Left lung (tissue), 10 donors: Measurements from ENCODE around the gene AHSA1. TPM values are rescaled to one million over a fixed set of nuclear protein-coding genes. Genes with fewer than 3 reads are reported as not detected.

Source experiments
- ATAC-seq: fragments of 200-7000 bp; cut with Tn5 transposase; one replicate; pipeline ENCODE4 v1.9.1; 2020; ENCODE audit warnings: moderate library complexity
- DNase-seq, 4 donors: peaks; one replicate each; pipeline ENCODE4 v3.0.0-alpha.2; 2013 to 2020
- H3K27ac ChIP-seq, 2 donors: fragments of 200-600 bp; sonication (generic) in 1 of 2; one replicate each; pipeline versions ENCODE4 v1.5.0 to v1.8.0; 2020 to 2021
- H3K27me3 ChIP-seq, 2 donors: fragments of 200-600 bp; sonication (generic) in 1 of 2; one replicate each; pipeline versions ENCODE4 v1.5.0 to v1.8.0; 2020 to 2021
- H3K36me3 ChIP-seq, 2 donors: fragments of 200-600 bp; sonication (generic) in 1 of 2; one replicate each; pipeline versions ENCODE4 v1.5.0 to v1.8.0; 2020 to 2021
- H3K4me1 ChIP-seq, 2 donors: fragments of 200-600 bp; one replicate each; pipeline ENCODE4 v1.8.0; 2021
- H3K4me3 ChIP-seq, 2 donors: fragments of 200-600 bp; sonication (generic) in 1 of 2; one replicate each; pipeline versions ENCODE4 v1.5.0 to v1.8.0; 2020 to 2021; ENCODE audit warnings: mild to moderate bottlenecking in 1 of 2
- H3K9me3 ChIP-seq, 2 donors: fragments of 200-600 bp; sonication (generic) in 1 of 2; one replicate each; pipeline versions ENCODE4 v1.5.0 to v1.8.0; 2020 to 2021
- CTCF ChIP-seq, 2 donors: fragments of 200-600 bp; sonication (generic) in 1 of 2; IDR thresholded peaks; one replicate each; pipeline versions ENCODE4 v1.5.0 to v1.8.0; 2021; ENCODE audit warnings: antibody characterized with exemption in 2 of 2
- intact Hi-C, 2 donors: fragments of 100-400 bp; cut with DNase I; formaldehyde crosslinking; loops; one replicate each; pipeline versions ENCODE4 v1.11.2 to v1.14.2; 2022
- polyA plus RNA-seq, 6 donors: library from polyadenylated mRNA; unstranded; fragments of 120-200 nt; gene quantifications; one replicate each; pipeline ENCODE4 v1.2.1, GENCODE V29; 2013; ENCODE audit not compliant: insufficient read length in 6 of 6
- total RNA-seq, 2 donors: library from RNA; stranded (reverse); fragmentation: NEBNext Ultra II Directional; extraction: Animal tissue kit (Norgen Biotek cat#: 25700); gene quantifications; one replicate each; pipeline ENCODE4 v1.2.1, GENCODE V29; 2021
- donor health status: DM: no; HTN: yes; CAD: no.
- donor health status: DM: no; HTN: no; CAD: no.

The AHSA1 gene
- total and polyA plus RNA-seq, 8 donors = 111 to 203 (median 176) TPM

- no peak for ATAC-seq
- intact Hi-C loops = no loop called here
- no peak for DNase-seq
- no peak overlapping the region for H3K27ac ChIP-seq
- TF ChIP-seq CTCF (IDR thresholded peaks at IDR 0.05) = no peak
- no peaks in the 10 kb centered on the region for H3K4me1 ChIP-seq
- H3K9me3 ChIP-seq = no peaks in the 10 kb centered on the region
- no peaks in the 10 kb centered on the region for H3K27me3 ChIP-seq
- no peak overlapping the region for H3K4me3 ChIP-seq
- no peaks in the 10 kb centered on the region for H3K36me3 ChIP-seq
Measured at GRCh38 chr14:77478796-77479195, 20.9 kb downstream of the AHSA1 start.

- no peaks in the 10 kb centered on the region for H3K36me3 ChIP-seq
- no peak overlapping the region for H3K27ac ChIP-seq
- H3K27me3 ChIP-seq = no peaks in the 10 kb centered on the region
- no peak overlapping the region for H3K4me3 ChIP-seq
- no peak for TF ChIP-seq CTCF (IDR thresholded peaks at IDR 0.05)
- intact Hi-C loops = no loop called here
- DNase-seq = no peak
- no peaks in the 10 kb centered on the region for H3K4me1 ChIP-seq
- ATAC-seq = no peak
- no peaks in the 10 kb centered on the region for H3K9me3 ChIP-seq
Measured at GRCh38 chr14:77482422-77482821, 24.5 kb downstream of the AHSA1 start.

GRCh38 chr14:77485256-77485655, 27.4 kb downstream of the AHSA1 start:
- Histone ChIP-seq H3K27me3 (no peaks in the 10 kb centered on the region), H3K4me3 (no peak overlapping the region), H3K4me1 (no peaks in the 10 kb centered on the region), H3K36me3 (no peaks in the 10 kb centered on the region), H3K27ac (no peak overlapping the region), H3K9me3 (no peaks in the 10 kb centered on the region)
- TF ChIP-seq CTCF (IDR thresholded peaks at IDR 0.05) = no peak
- no peak for DNase-seq
- no peak for ATAC-seq
- intact Hi-C loops = no loop called here

GRCh38 chr14:77485901-77486678, 28.2 kb downstream of the AHSA1 start:
- no peaks in the 10 kb centered on the region for H3K9me3 ChIP-seq
- no peak for DNase-seq
- intact Hi-C loops = no loop called here
- no peak for TF ChIP-seq CTCF (IDR thresholded peaks at IDR 0.05)
- H3K27ac ChIP-seq = no peak overlapping the region
- no peaks in the 10 kb centered on the region for H3K27me3 ChIP-seq
- no peaks in the 10 kb centered on the region for H3K36me3 ChIP-seq
- no peak overlapping the region for H3K4me3 ChIP-seq
- H3K4me1 ChIP-seq = no peaks in the 10 kb centered on the region
- peak; percentile 37 for ATAC-seq

GRCh38 chr14:77488558-77488957, 30.7 kb downstream of the AHSA1 start:
- no peak for TF ChIP-seq CTCF (IDR thresholded peaks at IDR 0.05)
- Histone ChIP-seq H3K27me3 (no peaks in the 10 kb centered on the region), H3K9me3 (no peaks in the 10 kb centered on the region), H3K4me3 (no peak overlapping the region), H3K27ac (no peak overlapping the region), H3K36me3 (no peaks in the 10 kb centered on the region), H3K4me1 (no peaks in the 10 kb centered on the region)
- no peak for DNase-seq
- ATAC-seq = no peak
- intact Hi-C loops = no loop called here
